ENCODE results near the gene GFPT2.
"Not testable (repeated sequence)": the region's sequence is repeated elsewhere in the genome, so short reads cannot be mapped to it uniquely, and the experiment has no call there.

GFPT2 gene

GRCh38 chr5:180311216-180311615 lies 41.9 kb downstream of the GFPT2 start:
- H3K36me3 ChIP-seq (ENCODE audit: control insufficient read depth in 1 of 2, insufficient read depth in 2 of 2, low read length in 2 of 2), result no peaks in the 10 kb centered on the region
- H3K27ac ChIP-seq (ENCODE audit: low read depth, low read length), result no peak overlapping the region
- no peaks in the 10 kb centered on the region for H3K9me3 ChIP-seq (ENCODE audit: control insufficient read depth in 1 of 2, low read length in 2 of 2)
- no peak overlapping the region for H3K4me3 ChIP-seq (ENCODE audit: low read depth in 1 of 2, low read length in 2 of 2)
- peaks cover 0 to 5% of the 10 kb centered on the region in 2 donors for H3K4me1 ChIP-seq (ENCODE audit: control insufficient read depth in 1 of 2, insufficient read depth in 2 of 2, low read length in 2 of 2)
- H3K9ac ChIP-seq (ENCODE audit: low read depth in 1 of 2, low read length in 2 of 2), result no peak overlapping the region
- no peaks in the 10 kb centered on the region for H3K27me3 ChIP-seq (ENCODE audit: control insufficient read depth in 1 of 2, insufficient read depth in 2 of 2, low read length in 2 of 2)

GRCh38 chr5:180306796-180307195 lies 46.3 kb downstream of the GFPT2 start:
- Histone ChIP-seq H3K27me3 (ENCODE audit: control insufficient read depth in 1 of 2, insufficient read depth in 2 of 2, low read length in 2 of 2) (no peaks in the 10 kb centered on the region), H3K9ac (ENCODE audit: low read depth in 1 of 2, low read length in 2 of 2) (no peak overlapping the region), H3K4me1 (ENCODE audit: control insufficient read depth in 1 of 2, insufficient read depth in 2 of 2, low read length in 2 of 2) (no peaks in the 10 kb centered on the region), H3K36me3 (ENCODE audit: control insufficient read depth in 1 of 2, insufficient read depth in 2 of 2, low read length in 2 of 2) (no peaks in the 10 kb centered on the region), H3K27ac (ENCODE audit: low read depth, low read length) (no peak overlapping the region), H3K4me3 (ENCODE audit: low read depth in 1 of 2, low read length in 2 of 2) (no peak overlapping the region), H3K9me3 (ENCODE audit: control insufficient read depth in 1 of 2, low read length in 2 of 2) (no peaks in the 10 kb centered on the region)

GRCh38 chr5:180305481-180305880 lies 47.7 kb downstream of the GFPT2 start:
- no peak overlapping the region for H3K9ac ChIP-seq (ENCODE audit: low read depth in 1 of 2, low read length in 2 of 2)
- H3K27ac ChIP-seq (ENCODE audit: low read depth, low read length), result no peak overlapping the region
- no peaks in the 10 kb centered on the region for H3K4me1 ChIP-seq (ENCODE audit: control insufficient read depth in 1 of 2, insufficient read depth in 2 of 2, low read length in 2 of 2)
- no peaks in the 10 kb centered on the region for H3K9me3 ChIP-seq (ENCODE audit: control insufficient read depth in 1 of 2, low read length in 2 of 2)
- no peaks in the 10 kb centered on the region for H3K36me3 ChIP-seq (ENCODE audit: control insufficient read depth in 1 of 2, insufficient read depth in 2 of 2, low read length in 2 of 2)
- no peak overlapping the region for H3K4me3 ChIP-seq (ENCODE audit: low read depth in 1 of 2, low read length in 2 of 2)
- no peaks in the 10 kb centered on the region for H3K27me3 ChIP-seq (ENCODE audit: control insufficient read depth in 1 of 2, insufficient read depth in 2 of 2, low read length in 2 of 2)

GRCh38 chr5:180304431-180305375 lies 48.4 kb downstream of the GFPT2 start:
- no peaks in the 10 kb centered on the region for H3K36me3 ChIP-seq (ENCODE audit: control insufficient read depth in 1 of 2, insufficient read depth in 2 of 2, low read length in 2 of 2)
- no peaks in the 10 kb centered on the region for H3K4me1 ChIP-seq (ENCODE audit: control insufficient read depth in 1 of 2, insufficient read depth in 2 of 2, low read length in 2 of 2)
- H3K4me3 ChIP-seq (ENCODE audit: low read depth in 1 of 2, low read length in 2 of 2), result no peak overlapping the region
- H3K27me3 ChIP-seq (ENCODE audit: control insufficient read depth in 1 of 2, insufficient read depth in 2 of 2, low read length in 2 of 2), result no peaks in the 10 kb centered on the region
- H3K9me3 ChIP-seq (ENCODE audit: control insufficient read depth in 1 of 2, low read length in 2 of 2), result no peaks in the 10 kb centered on the region
- no peak overlapping the region for H3K9ac ChIP-seq (ENCODE audit: low read depth in 1 of 2, low read length in 2 of 2)
- no peak overlapping the region for H3K27ac ChIP-seq (ENCODE audit: low read depth, low read length)

GRCh38 chr5:180304016-180304292 lies 49.2 kb downstream of the GFPT2 start:
- Histone ChIP-seq H3K27ac (ENCODE audit: low read depth, low read length) (no peak overlapping the region), H3K4me1 (ENCODE audit: control insufficient read depth in 1 of 2, insufficient read depth in 2 of 2, low read length in 2 of 2) (no peaks in the 10 kb centered on the region), H3K27me3 (ENCODE audit: control insufficient read depth in 1 of 2, insufficient read depth in 2 of 2, low read length in 2 of 2) (no peaks in the 10 kb centered on the region), H3K36me3 (ENCODE audit: control insufficient read depth in 1 of 2, insufficient read depth in 2 of 2, low read length in 2 of 2) (no peaks in the 10 kb centered on the region), H3K9ac (ENCODE audit: low read depth in 1 of 2, low read length in 2 of 2) (no peak overlapping the region), H3K9me3 (ENCODE audit: control insufficient read depth in 1 of 2, low read length in 2 of 2) (no peaks in the 10 kb centered on the region), H3K4me3 (ENCODE audit: low read depth in 1 of 2, low read length in 2 of 2) (no peak overlapping the region)

GRCh38 chr5:180303226-180304015 lies 49.7 kb downstream of the GFPT2 start:
- no peak overlapping the region for H3K4me3 ChIP-seq (ENCODE audit: low read depth in 1 of 2, low read length in 2 of 2)
- no peaks in the 10 kb centered on the region for H3K9me3 ChIP-seq (ENCODE audit: control insufficient read depth in 1 of 2, low read length in 2 of 2)
- H3K27me3 ChIP-seq (ENCODE audit: control insufficient read depth in 1 of 2, insufficient read depth in 2 of 2, low read length in 2 of 2), result no peaks in the 10 kb centered on the region
- H3K36me3 ChIP-seq (ENCODE audit: control insufficient read depth in 1 of 2, insufficient read depth in 2 of 2, low read length in 2 of 2), result no peaks in the 10 kb centered on the region
- H3K4me1 ChIP-seq (ENCODE audit: control insufficient read depth in 1 of 2, insufficient read depth in 2 of 2, low read length in 2 of 2), result no peaks in the 10 kb centered on the region
- no peak overlapping the region for H3K9ac ChIP-seq (ENCODE audit: low read depth in 1 of 2, low read length in 2 of 2)
- no peak overlapping the region for H3K27ac ChIP-seq (ENCODE audit: low read depth, low read length)

GRCh38 chr5:180302256-180302655 lies 50.9 kb downstream of the GFPT2 start:
- Histone ChIP-seq H3K4me3 (ENCODE audit: low read depth in 1 of 2, low read length in 2 of 2) (no peak overlapping the region), H3K9me3 (ENCODE audit: control insufficient read depth in 1 of 2, low read length in 2 of 2) (no peaks in the 10 kb centered on the region), H3K36me3 (ENCODE audit: control insufficient read depth in 1 of 2, insufficient read depth in 2 of 2, low read length in 2 of 2) (no peaks in the 10 kb centered on the region), H3K27me3 (ENCODE audit: control insufficient read depth in 1 of 2, insufficient read depth in 2 of 2, low read length in 2 of 2) (no peaks in the 10 kb centered on the region), H3K4me1 (ENCODE audit: control insufficient read depth in 1 of 2, insufficient read depth in 2 of 2, low read length in 2 of 2) (no peaks in the 10 kb centered on the region), H3K9ac (ENCODE audit: low read depth in 1 of 2, low read length in 2 of 2) (no peak overlapping the region), H3K27ac (ENCODE audit: low read depth, low read length) (no peak overlapping the region)

- H3K27me3 ChIP-seq (ENCODE audit: control insufficient read depth in 1 of 2, insufficient read depth in 2 of 2, low read length in 2 of 2), result no peaks in the 10 kb centered on the region
- no peak overlapping the region for H3K9ac ChIP-seq (ENCODE audit: low read depth in 1 of 2, low read length in 2 of 2)
- H3K4me3 ChIP-seq (ENCODE audit: low read depth in 1 of 2, low read length in 2 of 2), result no peak overlapping the region
- H3K27ac ChIP-seq (ENCODE audit: low read depth, low read length), result no peak overlapping the region
- H3K9me3 ChIP-seq (ENCODE audit: control insufficient read depth in 1 of 2, low read length in 2 of 2), result no peaks in the 10 kb centered on the region
- no peaks in the 10 kb centered on the region for H3K36me3 ChIP-seq (ENCODE audit: control insufficient read depth in 1 of 2, insufficient read depth in 2 of 2, low read length in 2 of 2)
- no peaks in the 10 kb centered on the region for H3K4me1 ChIP-seq (ENCODE audit: control insufficient read depth in 1 of 2, insufficient read depth in 2 of 2, low read length in 2 of 2)
Observed at GRCh38 chr5:180301253-180301652, 51.9 kb downstream of the GFPT2 start.

- no peak overlapping the region for H3K9ac ChIP-seq (ENCODE audit: low read depth in 1 of 2, low read length in 2 of 2)
- H3K9me3 ChIP-seq (ENCODE audit: control insufficient read depth in 1 of 2, low read length in 2 of 2), result no peaks in the 10 kb centered on the region
- H3K4me1 ChIP-seq (ENCODE audit: control insufficient read depth in 1 of 2, insufficient read depth in 2 of 2, low read length in 2 of 2), result no peaks in the 10 kb centered on the region
- no peak overlapping the region for H3K4me3 ChIP-seq (ENCODE audit: low read depth in 1 of 2, low read length in 2 of 2)
- H3K27me3 ChIP-seq (ENCODE audit: control insufficient read depth in 1 of 2, insufficient read depth in 2 of 2, low read length in 2 of 2), result no peaks in the 10 kb centered on the region
- H3K27ac ChIP-seq (ENCODE audit: low read depth, low read length), result no peak overlapping the region
- no peaks in the 10 kb centered on the region for H3K36me3 ChIP-seq (ENCODE audit: control insufficient read depth in 1 of 2, insufficient read depth in 2 of 2, low read length in 2 of 2)
Observed at GRCh38 chr5:180299526-180299925, 53.6 kb downstream of the GFPT2 start.

- not testable (repeated sequence) for H3K4me3 ChIP-seq (ENCODE audit: low read depth in 1 of 2, low read length in 2 of 2); H3K9me3 ChIP-seq (ENCODE audit: control insufficient read depth in 1 of 2, low read length in 2 of 2); H3K27ac ChIP-seq (ENCODE audit: low read depth, low read length); H3K27me3 ChIP-seq (ENCODE audit: control insufficient read depth in 1 of 2, insufficient read depth in 2 of 2, low read length in 2 of 2); H3K9ac ChIP-seq (ENCODE audit: low read depth in 1 of 2, low read length in 2 of 2); H3K36me3 ChIP-seq (ENCODE audit: control insufficient read depth in 1 of 2, insufficient read depth in 2 of 2, low read length in 2 of 2); H3K4me1 ChIP-seq (ENCODE audit: control insufficient read depth in 1 of 2, insufficient read depth in 2 of 2, low read length in 2 of 2)
Observed at GRCh38 chr5:180299014-180299413, 54.1 kb downstream of the GFPT2 start.

Measured in duodenal mucosa (tissue), 2 donors.